ENCODE results near the gene C6orf132.

Gene C6orf132

DNA sequence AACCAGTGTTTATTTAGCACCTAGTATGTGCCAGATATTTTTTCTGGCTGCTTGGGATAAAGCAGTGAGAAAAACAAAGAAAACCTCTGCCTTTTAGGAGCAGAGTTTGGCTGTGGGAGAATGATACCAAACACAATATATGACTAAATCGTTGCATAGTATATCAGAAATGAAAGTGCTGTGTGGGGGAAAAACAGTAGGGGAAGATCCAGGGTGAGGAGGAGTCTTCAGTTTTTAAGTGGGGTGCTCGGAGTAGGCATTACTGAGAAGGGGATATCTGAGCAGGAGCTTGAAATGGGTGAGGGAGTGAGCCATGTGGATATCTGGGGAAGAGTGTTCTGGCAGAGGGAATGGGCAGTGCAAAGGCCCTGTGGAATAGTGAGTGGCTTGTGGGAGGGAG is 69.1 kb downstream of the C6orf132 start:
- no peak overlapping the region for H3K4me3 ChIP-seq (ENCODE audit: low read length)
- no peak for DNase-seq (ENCODE audit: low read depth)
- TF ChIP-seq, protein P1, sequence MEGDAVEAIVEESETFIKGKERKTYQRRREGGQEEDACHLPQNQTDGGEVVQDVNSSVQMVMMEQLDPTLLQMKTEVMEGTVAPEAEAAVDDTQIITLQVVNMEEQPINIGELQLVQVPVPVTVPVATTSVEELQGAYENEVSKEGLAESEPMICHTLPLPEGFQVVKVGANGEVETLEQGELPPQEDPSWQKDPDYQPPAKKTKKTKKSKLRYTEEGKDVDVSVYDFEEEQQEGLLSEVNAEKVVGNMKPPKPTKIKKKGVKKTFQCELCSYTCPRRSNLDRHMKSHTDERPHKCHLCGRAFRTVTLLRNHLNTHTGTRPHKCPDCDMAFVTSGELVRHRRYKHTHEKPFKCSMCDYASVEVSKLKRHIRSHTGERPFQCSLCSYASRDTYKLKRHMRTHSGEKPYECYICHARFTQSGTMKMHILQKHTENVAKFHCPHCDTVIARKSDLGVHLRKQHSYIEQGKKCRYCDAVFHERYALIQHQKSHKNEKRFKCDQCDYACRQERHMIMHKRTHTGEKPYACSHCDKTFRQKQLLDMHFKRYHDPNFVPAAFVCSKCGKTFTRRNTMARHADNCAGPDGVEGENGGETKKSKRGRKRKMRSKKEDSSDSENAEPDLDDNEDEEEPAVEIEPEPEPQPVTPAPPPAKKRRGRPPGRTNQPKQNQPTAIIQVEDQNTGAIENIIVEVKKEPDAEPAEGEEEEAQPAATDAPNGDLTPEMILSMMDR (conservative IDR thresholded peaks at IDR 0.05; ENCODE audit: low read length): no peak

DNA sequence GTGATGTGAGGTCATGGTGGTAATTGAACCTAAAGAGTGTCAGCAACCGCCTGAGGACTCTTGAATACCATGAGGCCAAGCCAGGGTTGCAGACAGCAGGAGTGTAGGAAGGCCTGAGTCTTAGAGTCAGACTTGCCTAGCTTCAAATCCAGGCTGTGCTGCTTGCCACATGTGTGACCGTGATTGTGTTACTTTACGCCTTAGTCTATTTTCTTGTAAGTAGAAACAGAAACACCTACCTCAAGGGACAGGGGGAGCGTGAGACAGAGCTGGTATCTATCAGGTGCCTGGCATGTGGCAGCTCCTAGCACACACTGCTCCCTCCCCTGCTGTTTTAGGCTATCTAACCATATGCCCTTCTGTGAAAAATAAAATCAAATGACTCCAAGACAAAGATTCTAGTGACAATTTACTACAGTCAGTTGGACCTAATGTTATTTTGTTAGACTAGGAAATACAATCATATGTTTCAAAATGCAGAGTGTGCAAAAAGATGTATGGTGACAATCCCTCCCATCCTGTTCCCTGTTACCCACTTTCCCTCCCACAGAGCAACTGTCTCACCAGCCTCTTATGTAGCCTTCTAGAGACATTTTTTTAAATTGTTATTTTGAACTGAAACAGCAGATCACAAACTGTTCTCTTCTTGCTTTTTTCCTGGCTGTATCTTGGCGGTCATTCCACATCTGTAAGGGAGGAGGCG is 70.4 kb downstream of the C6orf132 start:
- no peak overlapping the region for H3K4me3 ChIP-seq (ENCODE audit: low read length)
- TF ChIP-seq, protein P1 (conservative IDR thresholded peaks at IDR 0.05; ENCODE audit: low read length): no peak
- DNase-seq (ENCODE audit: low read depth): no peak

DNA sequence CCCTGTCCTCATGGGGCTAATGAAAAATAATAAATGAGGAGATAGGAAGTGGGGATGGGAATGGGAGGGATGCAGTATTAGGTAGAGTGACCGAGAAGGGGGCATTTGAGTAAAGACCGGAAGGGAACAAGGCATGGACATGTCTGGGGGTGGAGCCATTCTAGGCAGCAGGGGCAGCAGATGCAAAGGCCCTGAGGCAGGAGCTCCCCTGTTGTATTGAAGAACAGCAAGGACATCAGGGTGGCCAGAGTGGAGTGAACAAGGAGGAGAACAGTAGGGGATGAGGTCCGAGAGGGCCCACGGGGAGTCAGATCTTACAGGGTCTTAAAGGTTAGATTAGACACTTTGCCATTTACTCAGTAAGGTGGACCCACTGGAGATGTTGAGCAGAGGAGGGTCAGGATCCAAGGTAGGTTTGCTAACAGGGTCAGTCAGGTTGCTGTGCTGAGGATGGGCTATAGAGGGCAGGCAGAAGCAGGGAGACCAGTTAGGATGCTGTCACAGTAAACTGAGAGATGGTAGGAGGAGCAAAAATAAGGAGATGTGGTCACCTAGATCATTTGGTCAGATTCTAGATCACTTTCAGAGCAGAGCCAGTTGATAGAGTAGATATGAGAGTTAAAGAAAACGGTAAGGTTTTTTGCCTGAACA is 73.4 kb downstream of the C6orf132 start:
- TF ChIP-seq, protein P1 (conservative IDR thresholded peaks at IDR 0.05; ENCODE audit: low read length): no peak
- H3K4me3 ChIP-seq (ENCODE audit: low read length): no peak overlapping the region
- DNase-seq (ENCODE audit: low read depth): no peak

DNA sequence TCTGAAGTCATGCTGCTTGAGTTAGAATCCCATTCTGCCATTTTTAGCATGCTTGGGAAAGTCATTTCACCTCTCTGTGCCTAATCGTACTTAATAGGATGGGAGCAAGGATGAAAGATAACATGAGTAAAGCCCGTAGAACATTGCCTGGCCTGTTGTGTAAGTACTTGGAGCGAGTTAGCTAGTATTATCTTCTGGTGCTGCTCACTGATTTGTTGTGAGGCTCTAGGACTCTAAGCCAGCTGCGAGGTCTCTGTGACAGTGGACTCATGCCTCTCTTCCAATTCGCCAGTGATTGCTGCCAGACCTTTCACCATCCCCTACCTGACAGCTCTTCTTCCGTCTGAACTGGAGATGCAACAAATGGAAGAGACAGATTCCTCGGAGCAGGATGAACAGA is 74.2 kb downstream of the C6orf132 start:
- TF ChIP-seq, protein P1 (conservative IDR thresholded peaks at IDR 0.05; ENCODE audit: low read length): no peak
- no peak overlapping the region for H3K4me3 ChIP-seq (ENCODE audit: low read length)
- no peak for DNase-seq (ENCODE audit: low read depth)

DNA sequence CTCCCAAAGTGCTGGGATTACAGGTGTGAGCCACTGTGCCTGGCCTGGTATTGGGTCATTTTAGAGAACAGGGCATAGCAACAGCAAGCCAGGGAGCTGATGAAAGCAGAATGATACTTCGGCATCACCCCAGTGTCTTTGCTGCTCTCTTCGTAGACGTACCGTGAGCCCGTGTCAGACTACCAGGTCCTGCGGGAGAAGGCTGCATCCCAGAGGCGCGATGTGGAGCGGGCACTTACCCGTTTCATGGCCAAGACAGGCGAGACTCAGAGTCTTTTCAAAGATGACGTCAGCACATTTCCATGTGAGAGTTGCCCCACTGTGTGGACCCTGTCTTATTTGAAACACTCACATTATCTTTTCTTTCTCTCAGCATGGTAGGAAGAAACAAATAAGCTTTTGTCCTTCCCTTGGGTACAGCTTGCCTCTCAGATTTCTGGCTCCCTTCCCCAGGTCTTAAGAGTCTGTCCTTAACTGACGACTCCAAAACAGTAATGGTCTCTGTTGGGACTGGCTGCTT is 76.2 kb downstream of the C6orf132 start:
- TF ChIP-seq, protein P1 (conservative IDR thresholded peaks at IDR 0.05; ENCODE audit: low read length): no peak
- DNase-seq (ENCODE audit: low read depth): no peak
- H3K4me3 ChIP-seq (ENCODE audit: low read length): no peak overlapping the region

DNA sequence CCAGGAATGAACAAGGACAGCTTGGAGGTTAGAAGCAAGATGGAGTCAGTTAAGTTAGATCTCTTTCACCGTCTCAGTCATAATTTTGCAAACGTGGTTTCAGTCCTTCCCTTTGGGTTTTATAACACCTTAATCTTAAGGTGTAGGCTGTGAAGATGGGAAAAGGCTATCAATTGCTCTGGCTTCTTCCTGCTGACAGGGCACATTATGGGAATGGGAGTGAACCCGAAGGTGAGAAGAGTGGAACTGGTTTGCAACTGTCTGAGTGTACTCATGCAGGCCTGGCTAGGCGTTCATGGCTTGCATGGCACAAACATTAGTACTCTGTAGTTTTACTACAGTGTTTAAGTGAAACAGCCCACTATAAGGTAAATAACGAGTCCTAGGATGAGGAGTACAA is 82.7 kb downstream of the C6orf132 start:
- H3K4me3 ChIP-seq (ENCODE audit: low read length): no peak overlapping the region
- TF ChIP-seq, protein P1 (conservative IDR thresholded peaks at IDR 0.05; ENCODE audit: low read length): no peak
- no peak for DNase-seq (ENCODE audit: low read depth)

DNA sequence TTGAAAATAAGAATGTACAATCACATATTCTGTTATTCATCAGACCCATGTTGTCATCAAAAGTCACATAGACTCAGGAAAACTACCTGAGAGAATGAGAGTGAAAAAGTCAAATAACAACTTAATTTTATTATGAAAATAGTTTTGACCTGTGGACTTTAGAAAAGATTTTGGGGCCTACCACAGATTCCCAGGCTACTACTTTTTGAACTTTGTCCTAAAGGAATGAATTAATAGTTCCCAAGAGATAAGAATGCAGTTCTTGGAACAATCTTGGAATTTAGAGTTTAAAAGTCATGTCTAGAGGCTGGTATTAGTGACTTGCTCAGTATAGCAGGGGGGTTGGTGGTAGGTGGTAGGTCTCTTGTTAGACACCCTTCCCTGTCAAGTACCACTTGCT is 88.8 kb downstream of the C6orf132 start:
- TF ChIP-seq, protein P1 (conservative IDR thresholded peaks at IDR 0.05; ENCODE audit: low read length): no peak
- no peak overlapping the region for H3K4me3 ChIP-seq (ENCODE audit: low read length)
- no peak for DNase-seq (ENCODE audit: low read depth)
